ENCODE results near the gene MAP7D2.
A peak's percentile ranks its signal among the peaks of the same experiment; 100 is the strongest.

Gene MAP7D2

DNA sequence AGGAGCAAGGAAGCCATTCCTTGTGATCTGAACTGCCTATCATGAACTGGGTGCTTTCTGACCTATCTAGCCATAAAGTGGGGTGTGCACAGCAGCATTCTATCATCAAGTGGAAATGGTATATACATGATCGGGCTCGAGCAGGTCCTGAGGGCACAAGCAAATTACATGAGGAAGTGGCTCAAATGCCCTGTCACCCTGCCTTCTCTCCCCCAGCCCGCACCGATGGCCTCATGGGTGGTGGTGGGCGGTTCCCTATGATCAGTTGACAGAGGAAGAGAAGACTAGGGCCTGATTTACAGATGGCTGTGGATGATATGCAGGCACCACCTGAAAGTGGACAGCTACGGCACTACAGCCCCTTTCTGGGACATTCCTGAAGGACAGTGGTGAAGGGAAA is 79.5 kb downstream of the MAP7D2 start:
- DNase-seq, result no peak

DNA sequence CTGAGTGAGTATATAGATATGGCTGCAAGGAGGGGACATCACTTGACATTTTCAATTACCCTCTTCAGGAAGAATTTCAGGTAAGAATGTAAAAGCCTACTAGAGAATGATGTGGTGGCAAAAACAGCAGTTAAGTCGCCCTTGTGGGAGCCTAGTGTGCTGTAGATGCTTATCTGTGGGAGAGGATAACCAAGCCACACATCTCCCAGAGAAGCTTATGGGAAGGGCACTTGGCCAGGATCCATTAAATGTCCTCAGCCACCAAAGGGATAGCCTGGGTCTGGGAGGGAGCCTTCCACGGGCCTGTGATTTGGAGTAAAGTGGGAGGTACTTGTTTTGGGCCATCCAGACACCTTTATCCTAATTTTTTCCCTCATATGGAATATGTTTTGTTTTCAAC is 84.5 kb downstream of the MAP7D2 start:
- no peak for DNase-seq

- DNase-seq, result peak; percentile 2
Measured at GRCh38 chrX:20029728-20030127, 87.0 kb downstream of the MAP7D2 start.

DNA sequence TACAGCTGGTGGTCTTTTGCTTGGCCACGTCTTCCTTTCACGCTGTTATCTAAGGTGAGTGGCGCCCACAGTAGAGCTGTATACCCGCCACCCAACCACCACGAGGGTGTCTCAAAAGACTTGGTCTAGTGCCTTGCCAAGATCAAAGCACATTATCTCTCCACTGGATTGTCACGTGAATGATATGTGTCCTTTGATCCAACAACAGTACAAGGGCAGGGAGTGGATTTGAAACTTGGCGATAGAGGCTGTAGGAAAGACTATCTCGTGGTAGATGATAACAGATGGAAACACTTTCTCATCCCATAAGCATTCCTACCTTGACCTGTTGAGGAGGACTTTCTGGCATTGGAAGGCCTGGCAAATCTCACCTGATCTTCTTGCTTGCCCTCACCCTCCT is 88.1 kb downstream of the MAP7D2 start:
- DNase-seq, result no peak

DNA sequence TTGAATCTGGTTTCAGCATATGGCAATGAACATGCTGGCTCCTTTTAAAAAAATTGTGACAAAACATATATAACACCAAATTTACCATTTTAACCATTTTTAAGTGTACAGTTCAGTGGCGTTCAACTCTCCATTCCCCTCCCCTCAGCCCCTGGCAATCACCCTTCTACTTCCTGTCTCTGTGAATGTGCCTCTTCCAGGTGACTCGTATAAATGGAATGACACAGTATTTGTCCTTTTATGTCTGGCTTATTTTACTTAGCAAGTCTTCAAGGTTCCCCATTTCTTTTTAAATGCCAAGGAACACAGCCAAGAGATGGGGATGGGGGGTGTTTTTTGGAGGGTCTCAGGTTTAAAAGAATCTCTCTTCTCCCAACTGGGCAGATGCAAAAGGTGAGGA is 90.4 kb downstream of the MAP7D2 start:
- DNase-seq, result no peak

GRCh38 chrX:20019672-20020365 is 96.9 kb downstream of the MAP7D2 start:
- no peak for DNase-seq

DNA sequence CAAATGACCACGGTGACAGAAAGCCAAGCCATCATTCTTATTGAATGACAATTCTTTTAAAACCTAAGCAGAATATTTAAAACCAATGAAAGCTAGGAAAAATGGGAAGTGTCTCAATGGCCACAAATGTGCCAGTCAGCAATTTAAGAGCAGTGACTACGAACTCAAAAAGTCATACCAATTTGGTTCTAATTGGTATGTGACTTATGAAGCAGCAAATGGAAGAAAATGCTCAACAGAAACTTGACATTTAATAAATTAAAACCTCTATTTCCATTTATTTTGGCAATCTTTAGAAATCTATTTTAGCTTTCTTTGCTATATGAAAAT is 100.1 kb downstream of the MAP7D2 start:
- no peak for DNase-seq

DNA sequence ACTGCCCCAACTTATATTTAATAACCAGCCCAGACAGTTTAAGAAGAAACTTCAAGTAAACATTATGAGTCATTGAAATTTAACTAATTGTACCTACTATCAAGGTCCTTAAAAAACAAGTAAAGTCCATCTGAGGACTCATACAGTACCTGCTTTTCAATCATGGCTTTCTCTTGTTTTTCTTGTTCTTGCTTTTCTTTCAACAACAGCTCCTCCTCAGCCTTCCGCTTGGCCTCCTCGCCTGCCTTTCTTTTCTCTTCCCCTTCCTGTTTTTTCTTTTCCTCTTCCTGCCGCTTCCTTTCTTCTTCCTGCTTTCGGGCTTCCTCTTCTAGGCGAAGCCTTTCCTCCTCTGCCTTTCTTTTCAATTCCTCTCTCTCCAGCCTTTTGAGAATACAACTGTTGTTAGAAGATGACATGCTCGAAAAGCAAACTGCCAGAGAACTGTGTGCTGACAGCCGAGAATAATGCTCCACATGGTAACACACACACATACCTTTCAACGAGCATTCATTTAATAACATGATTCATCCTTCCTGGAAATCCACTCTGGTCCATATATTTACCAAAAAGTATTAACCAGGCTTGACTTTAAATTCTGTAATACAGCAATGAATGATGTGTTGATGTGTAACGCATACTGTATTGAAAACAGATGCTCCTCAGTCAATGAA is 100.6 kb downstream of the MAP7D2 start:
- DNase-seq, result no peak

- DNase-seq, result no peak
Measured at GRCh38 chrX:20015422-20015821, 101.3 kb downstream of the MAP7D2 start.

DNA sequence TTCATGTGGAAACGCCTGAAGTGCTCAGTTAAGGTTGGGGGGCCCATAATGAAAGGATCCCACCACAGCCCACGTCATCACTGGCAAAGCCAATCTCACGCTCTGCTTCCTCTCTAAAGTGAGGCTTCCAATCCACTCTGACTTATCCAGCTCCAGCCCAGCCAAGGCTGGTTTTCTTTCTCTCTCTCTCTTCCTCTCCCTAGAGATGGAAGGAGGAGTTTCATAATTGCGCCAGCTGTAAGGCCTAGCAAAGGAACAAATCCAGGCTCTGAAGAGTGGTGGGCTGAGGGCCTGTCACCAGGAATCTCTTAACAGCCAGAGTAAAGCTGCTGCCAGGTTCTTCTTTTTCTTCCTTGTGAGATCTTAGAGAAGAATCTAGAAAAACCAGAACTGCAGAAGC is 105.1 kb downstream of the MAP7D2 start:
- no peak for DNase-seq

DNA sequence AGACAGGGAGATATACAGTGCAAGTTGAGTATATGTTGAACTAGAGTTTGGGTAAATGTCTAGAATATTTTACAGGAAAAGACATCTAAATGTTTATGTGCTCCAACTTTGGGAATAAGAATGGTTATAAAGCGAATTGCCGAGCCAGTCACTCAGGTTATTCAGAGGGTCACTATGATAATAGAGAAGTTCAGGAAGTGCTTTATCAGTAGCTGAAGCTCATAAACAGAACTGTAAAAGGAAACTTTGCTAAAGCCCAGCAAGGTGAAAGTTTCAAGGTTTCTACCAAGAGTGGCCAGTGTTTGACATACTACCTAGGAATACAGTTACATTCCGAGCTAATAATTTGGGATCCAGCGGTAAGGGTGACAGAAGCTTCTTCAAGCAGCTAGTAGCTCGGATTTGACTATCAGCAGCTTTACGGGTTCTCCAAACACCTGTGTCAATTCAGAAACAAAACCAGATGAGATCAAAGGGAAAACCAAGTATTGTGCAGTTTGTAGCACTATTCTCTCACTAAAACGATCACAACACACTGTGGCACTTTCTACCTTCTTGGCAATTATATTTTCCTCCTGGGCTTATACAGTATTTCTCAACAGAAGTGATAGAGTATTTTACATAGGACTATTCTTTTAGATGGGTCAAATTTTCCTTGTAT is 108.6 kb downstream of the MAP7D2 start:
- DNase-seq, result peak; percentile 46

DNA sequence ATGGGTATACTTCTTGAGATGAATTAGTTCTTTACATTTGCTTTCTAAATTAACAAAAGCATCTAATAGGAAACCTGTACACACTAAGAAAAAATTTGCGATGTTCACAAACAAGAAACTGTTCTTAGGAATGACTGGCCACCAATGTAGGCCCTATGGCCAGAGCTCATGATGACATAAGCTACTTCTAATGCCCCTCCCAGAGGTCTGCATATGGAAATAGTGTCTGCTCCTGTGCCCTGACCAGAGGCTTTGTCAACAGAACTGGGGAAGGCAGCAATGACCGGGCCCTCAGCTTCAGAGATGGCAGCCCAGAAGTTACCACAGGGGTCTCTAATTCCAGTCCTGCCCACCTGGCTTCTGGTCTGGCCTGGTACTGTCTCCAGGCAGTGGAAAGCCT is 110.8 kb downstream of the MAP7D2 start:
- no peak for DNase-seq

GRCh38 chrX:20001588-20001987 is 115.1 kb downstream of the MAP7D2 start:
- DNase-seq, result peak; percentile 66

GRCh38 chrX:19991350-19991718 is 125.4 kb downstream of the MAP7D2 start:
- peak; percentile 37 for DNase-seq

DNA sequence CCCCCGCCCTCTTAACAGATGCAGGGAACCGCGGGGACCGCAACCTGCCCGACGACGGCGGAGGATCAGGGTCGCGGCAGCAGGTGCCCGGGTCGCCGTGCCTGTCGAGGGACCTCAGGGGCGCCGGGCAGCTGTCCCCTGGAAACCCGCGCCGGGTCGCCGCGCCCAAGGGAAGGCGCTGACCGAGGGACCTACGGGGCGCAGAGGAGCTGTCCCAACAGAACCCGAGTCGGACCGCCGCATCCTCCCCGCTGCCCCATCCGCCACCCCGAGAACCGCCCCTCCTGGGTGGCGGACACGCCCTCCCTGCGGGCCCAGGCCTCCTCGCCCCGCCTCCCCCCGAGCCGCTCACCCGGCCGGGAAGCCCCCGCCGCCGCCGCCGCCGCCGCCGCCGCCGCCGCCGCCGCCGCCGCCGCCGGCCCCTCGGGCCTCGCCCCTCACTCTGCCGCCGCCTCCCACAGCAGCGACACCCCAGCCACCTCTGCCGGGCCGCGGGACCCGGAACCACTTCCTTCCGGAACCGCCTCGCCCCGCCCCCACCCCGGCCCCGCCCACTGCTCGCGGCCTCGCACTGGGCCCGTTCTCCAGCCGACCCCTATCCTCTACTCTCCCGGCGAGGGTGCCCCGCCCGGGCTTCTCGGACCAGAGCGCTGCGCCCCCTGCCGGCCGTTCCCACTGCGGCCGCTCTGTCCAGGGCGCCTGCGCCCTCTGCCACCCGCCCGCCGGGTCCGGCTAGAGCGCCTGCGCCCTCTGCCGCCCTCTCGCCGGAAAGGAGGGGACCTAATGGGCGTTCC is 126.0 kb downstream of the MAP7D2 start, which contains the start of gene BCLAF3:
TSS of gene BCLAF3 (minus strand) at position 506 of the 794 bp plus-strand sequence. CDS start 20,797 bp downstream, outside the sequence.
- peak; percentile 90 for DNase-seq

- peak; percentile 22 for DNase-seq
Measured at GRCh38 chrX:19990151-19990555, 126.6 kb downstream of the MAP7D2 start.

DNA sequence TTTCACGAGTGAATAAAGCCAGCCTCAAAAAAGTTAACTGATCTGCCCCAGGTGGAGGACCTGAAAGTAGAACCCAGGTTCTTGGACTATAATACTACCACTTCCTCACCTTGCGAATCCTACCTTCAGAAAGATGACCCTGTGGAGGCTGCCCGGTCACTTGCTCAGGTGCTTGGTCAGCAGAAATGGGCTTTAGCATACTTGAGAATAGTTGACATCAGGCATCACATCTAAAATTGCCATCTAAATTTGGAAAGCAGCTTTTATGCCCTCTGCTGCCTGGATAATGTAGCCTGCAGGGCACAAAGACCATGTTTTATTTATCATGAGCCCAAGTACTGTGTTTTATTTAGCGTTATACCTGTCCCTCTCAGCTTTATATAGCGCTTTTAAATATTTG is 128.9 kb downstream of the MAP7D2 start:
- DNase-seq, result no peak

GRCh38 chrX:19986531-19986930 is 130.2 kb downstream of the MAP7D2 start:
- no peak for DNase-seq

DNA sequence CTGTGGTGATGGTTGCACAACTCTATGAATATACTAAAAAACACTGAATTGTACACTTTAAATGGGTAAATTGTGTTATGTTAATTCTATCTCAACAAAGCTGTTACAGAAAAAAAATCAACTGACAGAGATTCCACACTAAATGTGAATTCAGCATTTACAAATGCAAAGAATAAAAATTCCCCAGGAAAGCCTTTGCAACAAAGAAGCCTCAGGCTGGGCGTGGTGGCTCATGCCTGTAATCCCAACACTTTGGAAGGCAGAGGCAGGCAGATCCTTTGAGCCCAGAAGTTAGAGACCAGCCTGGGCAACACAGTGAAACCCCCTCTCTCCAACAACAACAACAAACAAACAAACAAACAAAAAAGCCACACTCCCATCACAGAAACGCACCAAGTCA is 134.8 kb downstream of the MAP7D2 start:
- DNase-seq, result no peak

DNA sequence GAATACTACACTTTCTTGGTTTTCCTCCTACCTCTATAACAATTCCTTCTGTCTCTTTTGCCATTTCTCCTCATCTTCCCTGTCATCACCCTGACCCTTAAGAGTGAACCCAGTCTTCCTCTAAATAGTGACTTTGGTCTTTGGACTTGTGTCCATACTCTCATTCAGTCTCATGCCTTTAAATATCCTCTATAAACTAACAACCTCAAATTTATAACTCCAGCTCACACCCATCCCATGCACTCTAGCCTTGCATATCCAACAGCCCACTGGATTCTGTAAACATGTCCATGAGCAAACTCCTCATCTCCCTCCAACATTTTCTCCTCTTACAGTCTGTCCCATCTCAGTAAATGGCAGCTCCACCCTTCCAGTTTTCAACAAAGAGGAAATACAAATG is 140.9 kb downstream of the MAP7D2 start:
- no peak for DNase-seq

- no peak for DNase-seq
Measured at GRCh38 chrX:19972984-19973383, 143.7 kb downstream of the MAP7D2 start.

GRCh38 chrX:19968276-19968675 is 148.4 kb downstream of the MAP7D2 start:
- DNase-seq, result no peak

DNA sequence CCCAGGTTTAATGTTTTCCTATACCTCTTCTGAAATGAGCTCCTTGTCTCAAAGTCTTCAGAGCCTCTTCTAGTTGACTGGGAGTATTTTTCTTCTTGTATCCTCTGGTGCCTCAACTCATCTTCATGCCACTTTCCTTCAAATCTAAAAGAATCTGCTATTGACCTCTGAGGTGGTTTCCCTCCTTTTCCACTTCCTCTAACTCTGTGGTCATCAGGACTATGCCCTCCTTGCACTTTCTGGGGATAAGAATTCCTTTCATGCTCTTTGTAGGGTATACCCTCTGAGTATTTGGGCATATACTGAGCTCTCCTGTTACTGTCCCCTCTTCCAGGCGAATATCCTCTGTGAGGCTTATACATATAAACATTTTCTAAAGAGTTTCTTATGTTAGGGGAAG is 150.7 kb downstream of the MAP7D2 start:
- no peak for DNase-seq

All from NCI-H146 (cell line).